ENCODE data around the gene DNAAF3.

GRCh38 chr19:55199620-55200204 lies 33.3 kb upstream of the DNAAF3 start:
- TF ChIP-seq, protein P1, sequence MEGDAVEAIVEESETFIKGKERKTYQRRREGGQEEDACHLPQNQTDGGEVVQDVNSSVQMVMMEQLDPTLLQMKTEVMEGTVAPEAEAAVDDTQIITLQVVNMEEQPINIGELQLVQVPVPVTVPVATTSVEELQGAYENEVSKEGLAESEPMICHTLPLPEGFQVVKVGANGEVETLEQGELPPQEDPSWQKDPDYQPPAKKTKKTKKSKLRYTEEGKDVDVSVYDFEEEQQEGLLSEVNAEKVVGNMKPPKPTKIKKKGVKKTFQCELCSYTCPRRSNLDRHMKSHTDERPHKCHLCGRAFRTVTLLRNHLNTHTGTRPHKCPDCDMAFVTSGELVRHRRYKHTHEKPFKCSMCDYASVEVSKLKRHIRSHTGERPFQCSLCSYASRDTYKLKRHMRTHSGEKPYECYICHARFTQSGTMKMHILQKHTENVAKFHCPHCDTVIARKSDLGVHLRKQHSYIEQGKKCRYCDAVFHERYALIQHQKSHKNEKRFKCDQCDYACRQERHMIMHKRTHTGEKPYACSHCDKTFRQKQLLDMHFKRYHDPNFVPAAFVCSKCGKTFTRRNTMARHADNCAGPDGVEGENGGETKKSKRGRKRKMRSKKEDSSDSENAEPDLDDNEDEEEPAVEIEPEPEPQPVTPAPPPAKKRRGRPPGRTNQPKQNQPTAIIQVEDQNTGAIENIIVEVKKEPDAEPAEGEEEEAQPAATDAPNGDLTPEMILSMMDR (conservative IDR thresholded peaks at IDR 0.05; ENCODE audit: low read depth, low read length) = no peak
- TF ChIP-seq EZH2 (IDR thresholded peaks at IDR 0.05; ENCODE audit: borderline replicate concordance, low read depth, low read length, poor library complexity, severe bottlenecking) = no peak

Data from A673 (cell line).